Stimulated activated CD4-positive, alpha-beta T cell treated with anti-CD3 and anti-CD28 coated beads, Interleukin-4, amount 100 ng/mL, for 1 hour (primary cell): Measurements from ENCODE around the gene VWA5B1.

Experiments
- DNase-seq: peaks from one replicate; pipeline ENCODE4 v3.0.0-alpha.2; 2020

The VWA5B1 gene

DNA sequence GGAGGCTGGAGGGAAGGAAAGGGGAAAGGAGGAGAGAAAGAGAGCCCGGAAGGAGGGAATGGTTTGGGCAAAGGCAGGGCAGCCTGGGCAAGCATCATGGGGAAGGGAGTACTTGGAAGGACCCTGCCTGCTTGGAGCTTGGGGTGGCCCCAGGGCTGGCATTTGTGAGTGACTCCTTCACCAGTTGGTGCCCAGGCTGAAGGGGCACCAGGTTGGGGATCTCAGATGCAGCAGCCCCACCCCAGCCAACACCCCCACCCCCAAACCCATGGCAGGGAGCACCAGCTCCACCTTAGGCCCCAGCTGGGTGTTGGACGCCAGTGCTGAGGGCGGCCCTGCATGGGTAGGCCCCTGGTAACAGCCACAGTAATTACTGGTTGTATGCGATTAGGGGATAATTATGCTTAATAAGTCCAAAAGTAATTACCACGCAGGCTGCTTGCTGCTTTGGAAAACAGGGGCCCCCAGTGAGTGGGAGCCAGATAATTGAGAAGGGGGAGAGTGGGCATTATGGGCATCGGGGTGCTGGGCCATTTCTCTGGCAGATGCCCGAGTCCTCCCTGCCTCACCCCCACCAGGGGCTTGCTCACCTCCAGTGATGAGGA lies 78.3 kb downstream of the VWA5B1 start:
- no peak for DNase-seq

DNA sequence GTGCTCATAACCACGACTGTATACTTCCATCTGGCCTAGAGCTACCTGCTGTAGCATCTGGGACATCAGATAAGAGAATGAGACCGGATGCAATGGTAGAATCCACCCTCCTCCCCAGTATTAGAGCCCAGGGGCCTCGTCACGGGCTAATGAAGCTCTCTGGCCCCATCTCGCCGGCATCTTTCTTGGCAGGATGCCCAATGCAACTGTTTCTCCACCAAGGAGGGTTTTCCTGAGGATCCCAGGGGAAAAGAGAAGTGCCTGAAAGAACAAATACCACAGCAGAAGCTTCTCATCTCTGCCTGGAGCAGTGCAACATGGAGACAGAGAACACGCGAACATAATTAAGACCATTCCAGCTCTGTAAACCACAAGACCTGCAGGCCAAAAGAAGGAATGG lies 80.0 kb downstream of the VWA5B1 start:
- DNase-seq: no peak

DNA sequence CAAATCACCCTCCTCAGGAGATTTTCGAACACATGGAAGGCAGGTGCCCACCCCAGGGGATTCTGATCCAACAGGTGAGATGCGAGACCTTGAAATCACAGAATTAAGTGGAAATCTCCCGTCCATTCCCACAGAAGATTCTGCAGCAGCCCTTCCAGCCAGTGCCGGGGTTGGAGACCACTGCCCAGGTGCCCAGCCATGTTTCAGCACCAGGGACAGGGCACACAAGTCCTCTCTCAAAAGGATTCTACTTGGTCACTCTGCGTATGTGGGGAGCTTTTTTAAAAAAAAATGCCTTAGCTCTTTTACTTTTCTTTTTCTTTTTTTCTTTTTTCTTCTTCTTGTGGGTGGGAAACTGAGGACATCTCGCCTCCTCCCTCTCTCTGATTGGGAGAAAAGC lies 80.7 kb downstream of the VWA5B1 start:
- no peak for DNase-seq

DNA sequence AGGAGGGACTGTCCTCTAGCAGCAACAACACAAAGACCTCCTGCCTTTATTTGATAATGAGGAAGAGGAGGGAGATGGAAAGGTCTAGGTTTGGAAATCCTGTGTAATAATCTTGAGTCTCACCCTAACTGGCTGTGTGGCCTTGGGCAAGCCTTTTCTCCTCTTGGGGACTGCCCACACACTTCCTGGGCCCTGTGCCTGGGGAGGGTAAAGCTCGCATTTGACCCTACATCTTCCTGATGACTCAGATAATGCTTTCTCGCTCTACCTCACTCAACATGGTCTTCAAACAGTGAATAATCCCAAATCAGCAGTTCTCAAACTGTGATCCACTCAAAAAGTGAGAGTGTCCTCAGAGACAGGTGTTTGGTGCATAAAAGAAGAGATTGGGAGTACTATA lies 81.2 kb downstream of the VWA5B1 start:
- no peak for DNase-seq

DNA sequence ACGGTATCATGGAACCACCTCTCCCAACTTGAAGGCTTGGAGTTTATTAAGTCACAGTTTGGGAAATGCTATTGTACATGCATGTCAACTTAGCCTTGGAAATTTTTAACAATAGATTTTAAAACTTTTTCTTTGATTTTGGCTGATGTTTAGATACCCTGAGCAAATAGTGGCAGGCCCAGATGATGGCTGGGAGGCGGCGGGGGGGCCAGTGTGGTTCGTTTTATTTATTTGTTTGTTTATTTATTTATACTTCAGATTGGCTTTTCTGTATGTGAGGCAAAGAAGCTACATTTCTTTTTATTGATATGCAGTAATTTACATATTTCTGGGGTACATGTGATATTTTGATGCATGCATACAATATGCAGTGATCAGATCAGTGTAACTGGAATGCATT lies 82.0 kb downstream of the VWA5B1 start:
- no peak for DNase-seq

DNA sequence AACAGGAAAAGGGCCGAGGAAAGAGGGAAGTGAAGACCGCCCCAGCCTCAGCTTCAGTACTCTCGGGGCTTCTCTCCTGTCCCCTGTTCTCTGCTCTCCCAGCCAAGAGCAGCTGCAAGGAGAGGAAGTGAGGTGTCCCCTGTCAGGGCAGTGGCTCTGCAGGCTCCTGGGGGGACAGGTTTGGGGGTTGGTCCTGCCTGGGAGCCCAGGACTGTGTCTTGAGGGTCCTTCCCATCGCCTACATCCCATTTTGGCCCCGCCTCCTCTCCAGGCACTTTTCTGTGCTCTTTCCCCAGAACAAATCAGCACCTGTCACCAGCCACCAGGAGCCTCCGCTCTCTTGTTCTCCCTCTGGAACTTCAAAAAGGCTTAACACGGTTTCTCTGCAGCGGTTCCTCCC lies 82.6 kb downstream of the VWA5B1 start:
- DNase-seq: no peak

DNA sequence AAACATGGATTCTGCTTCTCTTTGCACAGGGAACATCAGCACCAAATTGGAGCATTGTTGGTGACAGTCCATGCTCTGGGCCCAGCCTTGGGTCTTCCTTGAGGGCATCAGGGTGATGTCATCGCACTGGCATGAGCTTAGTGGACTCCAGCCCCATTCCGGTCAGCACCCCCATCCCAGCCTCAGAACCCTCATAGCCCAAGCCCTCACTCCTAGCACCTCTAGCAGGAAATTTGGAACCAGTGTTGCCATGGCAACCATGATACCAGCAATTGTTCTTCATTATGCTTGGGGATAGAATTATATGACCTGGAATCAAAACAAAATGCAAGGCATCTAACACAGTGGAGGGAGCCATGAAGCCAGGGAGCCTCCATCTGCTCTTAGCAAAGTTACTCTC lies 83.1 kb downstream of the VWA5B1 start:
- no peak for DNase-seq

DNA sequence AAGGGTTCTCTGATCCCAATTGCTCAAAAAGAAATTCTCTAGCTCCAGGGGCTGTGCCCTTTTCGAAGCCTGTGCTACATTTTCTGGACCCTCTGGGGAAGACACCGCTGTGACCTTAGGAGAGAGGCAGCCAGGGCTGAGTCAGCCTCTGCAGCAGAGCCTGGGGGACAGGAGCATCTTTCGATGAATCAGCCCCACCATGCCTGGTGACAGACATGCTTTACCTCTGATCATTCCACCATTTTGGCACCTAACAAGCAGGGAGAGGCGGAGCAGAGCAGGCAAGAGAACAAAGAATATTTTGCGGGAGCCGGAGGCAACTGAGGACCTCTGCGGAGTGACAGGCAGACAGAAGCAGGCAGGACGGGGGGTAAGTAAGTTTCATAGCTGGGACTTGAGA lies 84.9 kb downstream of the VWA5B1 start:
- no peak for DNase-seq

DNA sequence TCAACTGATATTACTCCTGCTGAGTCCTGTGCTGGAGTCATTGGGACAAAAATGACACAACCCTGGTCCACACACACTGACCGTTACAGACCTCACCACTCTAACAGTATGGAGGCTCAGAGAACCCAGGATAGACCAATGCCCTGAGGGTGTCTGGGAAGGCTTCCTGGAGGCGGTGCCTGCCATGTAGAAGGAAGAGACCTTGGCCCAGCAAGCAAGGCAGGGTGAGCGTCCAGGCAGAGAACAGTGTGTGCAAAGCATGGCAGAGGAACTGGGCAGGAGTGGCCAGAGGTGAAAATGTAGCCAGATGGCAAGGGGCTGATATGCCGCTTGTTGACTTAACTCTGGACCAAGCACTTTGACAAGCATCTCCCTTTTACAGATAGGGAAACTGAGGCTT lies 85.5 kb downstream of the VWA5B1 start:
- no peak for DNase-seq

DNA sequence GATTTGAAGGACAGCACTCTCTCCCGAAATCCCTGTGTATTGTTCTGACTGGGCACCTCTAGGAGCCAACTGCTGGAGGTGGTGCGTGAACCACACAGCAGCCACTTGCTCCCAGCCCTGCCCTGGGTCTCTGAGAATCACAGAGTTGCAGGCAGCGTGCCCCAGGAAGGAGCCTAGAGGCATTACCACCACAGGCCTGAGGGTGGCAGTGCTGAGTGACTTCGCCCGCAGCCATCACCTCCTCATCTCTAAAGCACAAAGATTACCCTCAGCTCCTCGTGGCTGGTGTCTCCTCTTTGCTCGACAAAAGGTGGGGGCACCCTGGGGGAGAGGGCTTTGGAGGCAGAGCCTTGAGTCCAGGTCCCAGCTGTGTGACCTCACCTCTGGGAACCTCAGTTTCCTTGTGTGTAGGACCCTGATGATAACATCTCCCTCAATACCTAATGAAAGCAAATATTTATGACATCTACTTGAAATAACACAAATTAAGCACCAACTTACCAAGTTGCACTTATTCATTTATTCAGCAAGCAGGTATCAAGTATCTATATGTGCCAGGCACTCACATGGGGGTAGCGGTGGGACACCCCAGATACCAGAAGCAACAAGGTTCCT lies 86.3 kb downstream of the VWA5B1 start:
- peak; percentile 68 for DNase-seq

DNA sequence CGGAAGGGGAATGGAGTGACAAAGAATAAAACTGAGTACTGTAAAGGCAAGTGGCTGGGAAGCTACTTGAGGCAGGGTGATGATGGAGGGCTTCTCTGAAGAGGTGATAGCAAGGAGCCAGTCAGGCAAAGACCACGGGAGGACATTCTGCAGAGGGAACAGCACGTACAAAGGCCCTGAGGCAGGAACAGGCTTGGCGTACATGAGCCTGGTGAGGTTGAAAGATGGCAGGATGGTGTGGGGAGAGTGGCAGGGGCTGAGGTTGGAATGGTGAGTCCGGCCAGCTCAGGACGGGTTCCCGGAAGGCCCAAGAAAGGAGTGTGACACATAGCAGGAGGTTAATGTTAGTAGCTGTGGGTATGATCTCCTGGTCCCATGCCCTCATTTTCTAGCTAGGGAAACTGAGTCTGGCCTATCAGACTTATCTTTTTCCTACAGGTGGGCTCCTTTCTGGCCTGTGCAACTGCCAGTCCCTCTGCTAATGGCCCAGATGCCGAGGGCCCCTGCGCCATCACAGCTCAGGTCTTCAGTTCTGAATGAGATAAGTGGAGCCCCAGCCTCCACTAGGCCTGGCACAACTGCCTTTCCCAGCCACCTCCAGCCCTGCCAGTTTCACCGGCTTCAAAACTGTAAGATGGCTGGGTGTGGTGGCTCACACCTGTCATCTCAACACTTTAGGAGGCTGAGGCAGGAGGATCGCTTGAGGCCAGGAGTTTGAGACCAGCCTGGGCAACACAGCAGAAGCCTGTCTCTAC lies 87.0 kb downstream of the VWA5B1 start:
- DNase-seq: no peak

DNA sequence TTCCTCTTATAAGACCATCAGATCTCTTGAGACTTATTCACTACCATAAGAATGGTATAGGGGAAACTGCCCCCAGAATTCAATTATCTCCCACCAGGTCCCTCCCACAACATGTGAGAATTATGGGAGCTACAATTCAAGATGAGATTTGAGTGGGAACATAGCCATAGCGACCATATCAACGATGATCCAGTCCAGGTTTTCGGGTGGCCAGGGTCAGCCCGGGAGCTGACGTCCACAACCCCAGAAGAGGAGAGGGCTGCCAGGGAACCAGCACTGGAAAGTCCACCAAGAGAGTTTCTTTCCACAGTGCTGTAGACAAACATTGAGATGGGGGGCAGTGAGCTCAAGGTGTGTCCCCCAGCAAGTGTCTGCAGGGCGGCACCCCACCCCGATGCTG lies 88.4 kb downstream of the VWA5B1 start:
- DNase-seq: no peak

DNA sequence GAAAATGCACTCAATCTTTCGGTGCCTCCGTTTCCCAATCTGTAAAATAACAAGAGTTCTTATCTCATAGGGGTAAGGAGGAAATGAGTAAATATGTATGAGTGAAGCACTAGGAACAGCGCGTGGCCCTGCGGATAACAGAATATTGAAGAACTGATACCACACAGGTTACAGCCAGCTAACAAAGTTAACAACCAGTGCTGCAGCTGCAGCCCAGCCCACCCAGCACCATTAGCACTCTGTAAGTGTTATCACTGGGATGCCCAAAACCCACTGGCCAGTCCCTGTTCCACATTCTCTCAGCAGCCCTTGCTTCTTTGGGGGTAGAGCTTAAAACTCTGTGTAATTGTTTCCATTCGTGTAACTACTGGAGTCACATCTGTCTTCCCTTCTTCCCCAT lies 89.5 kb downstream of the VWA5B1 start:
- DNase-seq: no peak

DNA sequence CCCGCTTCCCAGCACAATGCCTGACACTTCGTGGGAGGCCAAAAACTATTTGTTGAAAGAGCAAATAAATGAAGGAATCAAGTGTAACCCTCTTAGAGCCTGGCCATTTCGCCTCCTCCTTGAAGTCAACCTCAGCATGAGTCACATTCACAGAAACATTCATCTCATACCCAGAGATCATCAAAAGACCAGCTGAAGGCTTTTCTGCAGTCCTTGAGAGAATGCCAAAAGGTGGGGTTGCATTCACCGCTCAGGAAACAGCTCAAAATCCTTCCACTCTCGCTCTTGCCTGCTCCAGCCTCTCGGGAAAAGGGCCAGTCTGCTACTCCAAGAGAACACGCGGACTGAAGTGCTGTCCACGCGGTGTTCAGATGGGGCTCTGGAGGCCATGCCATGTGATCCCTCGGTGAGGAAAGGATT lies 90.0 kb downstream of the VWA5B1 start:
- DNase-seq: no peak

DNA sequence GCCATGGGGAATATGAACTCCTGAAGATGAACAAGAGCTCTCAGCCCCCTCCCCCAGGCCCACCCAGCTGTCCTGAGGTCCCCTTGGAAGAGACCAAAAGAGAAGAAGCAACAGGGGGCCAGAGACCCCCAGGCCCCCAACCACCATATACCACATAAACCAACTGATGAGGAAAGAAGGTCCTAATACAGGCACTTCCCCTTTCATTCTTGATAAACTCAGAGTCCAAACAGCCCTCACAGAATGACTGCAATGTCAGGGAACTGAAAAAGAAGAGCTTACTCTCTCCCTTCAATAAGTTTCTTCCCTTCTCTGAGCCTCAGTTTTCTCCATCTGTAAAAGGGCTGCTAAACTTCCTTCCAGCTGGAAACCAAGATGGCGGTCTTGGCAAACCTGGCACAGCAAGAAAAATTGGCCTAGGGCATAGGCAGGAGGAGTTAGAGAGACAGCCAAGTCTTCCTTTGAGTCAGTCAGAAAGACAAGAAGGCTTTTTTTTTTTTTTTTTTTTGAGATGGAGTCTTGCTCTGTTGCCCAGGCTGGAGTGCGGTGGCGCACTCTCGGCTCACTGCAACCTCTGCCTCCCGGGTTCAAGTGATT lies 90.5 kb downstream of the VWA5B1 start:
- DNase-seq: no peak

DNA sequence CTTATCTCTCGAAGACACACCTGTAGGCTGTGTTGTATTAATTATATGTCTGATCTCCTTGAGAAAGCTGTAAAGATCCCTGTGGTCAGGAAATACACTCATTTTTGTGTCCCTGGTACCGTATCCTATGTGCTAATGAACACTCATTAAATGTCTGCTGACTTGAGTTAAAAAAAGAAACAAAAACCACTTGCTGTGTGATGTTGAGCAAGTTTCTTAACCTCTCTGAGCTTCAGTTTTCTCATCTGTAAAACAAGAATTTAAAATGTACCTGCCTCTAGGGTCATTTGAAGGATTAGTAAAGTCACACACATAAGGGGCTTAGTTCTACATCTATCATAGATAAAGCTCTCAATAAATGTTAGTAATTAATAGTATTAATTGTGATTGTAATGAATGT lies 91.3 kb downstream of the VWA5B1 start:
- no peak for DNase-seq

DNA sequence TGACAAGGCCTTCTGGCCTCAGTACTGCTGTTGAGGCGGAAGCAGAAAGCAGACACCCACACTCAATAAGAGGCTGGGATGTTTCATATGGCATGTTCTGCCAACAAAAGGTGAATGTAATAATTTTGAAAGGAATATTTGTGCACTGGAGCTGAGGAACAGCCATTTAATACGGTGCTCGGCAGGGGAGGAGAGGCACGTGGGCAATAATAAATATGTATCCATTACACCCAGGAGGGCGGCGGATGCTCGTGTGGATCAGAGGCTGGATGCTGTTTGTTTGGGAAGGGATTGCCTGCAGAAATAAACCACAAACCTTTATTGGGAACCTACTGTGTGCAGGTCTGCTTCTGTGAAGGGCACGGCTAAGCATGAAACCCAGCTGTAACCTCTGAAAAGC lies 92.0 kb downstream of the VWA5B1 start:
- no peak for DNase-seq

DNA sequence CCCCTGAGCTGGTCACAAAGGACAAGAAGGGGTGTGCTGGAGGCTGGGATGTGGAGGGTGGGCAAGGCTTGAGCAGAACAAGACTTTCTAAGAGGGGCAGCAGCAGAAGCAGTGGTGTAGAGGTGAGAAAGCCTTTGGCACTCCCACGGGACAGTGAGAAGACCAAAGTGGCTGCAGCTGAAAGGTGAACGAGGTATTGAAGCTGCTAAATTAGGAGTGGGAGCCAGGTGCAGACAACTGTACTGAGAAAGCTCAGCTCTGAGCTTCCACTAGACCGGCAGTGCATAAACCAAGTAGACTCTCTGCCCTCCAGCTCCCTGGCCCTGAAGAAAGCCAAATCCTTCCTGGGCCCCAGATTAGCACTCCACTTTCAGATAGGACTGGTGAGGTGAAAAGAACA lies 93.0 kb downstream of the VWA5B1 start:
- DNase-seq: no peak

DNA sequence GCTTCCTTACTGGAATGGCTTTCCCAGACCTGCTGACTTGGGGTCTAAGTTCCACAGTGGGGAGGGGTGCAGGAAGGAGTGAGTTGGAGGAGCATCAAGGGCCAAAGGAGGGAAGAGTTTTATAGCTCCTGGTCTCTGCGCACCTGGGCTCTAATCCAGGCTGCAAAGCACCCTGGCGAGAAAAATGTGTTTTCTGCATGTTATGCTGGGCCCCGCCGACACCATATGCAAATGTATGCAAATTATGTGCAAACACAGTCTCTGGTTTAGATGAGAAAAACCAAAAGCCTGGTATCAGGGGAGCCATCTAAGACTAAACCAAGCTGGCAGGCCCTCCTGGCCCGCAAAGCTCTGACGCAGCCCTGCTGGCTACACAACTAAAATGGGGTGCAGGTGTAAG lies 95.0 kb downstream of the VWA5B1 start:
- no peak for DNase-seq

DNA sequence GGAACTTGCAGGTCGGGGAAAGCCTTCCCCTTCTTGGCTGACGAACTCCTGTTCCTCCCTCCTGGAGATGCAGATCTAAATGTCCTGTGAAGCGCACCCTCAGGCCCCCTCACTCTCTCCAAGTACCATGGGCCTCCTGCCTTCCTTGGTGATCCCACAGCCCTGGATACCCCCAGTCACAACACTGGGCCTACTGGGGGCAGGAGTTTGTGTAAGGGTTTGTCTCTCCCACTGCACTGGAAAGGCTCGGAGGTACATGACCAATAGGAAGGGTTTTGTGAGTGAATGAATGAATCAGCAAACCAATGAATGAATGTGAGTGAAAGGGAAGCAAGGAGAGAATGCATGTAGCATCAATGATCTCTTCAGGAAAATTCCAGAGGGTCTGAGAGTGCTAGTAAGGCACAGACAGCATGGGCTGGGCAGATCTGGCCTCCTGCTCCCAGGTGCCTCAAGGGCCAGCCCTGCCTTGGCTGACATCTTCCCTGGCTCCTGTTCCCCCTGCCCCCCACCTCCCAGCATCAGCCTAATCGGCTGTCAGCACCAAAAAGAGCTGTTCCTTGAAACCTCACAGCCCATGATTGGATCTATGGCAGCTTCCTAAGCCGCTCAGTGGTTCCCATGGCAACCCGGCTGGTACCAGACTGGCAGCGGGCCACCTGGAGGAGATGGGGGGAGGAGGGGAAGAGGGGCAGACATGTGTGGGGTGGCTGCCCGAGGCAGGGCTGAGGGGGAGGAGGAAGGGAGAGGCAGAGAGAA lies 95.8 kb downstream of the VWA5B1 start:
- DNase-seq: no peak

DNA sequence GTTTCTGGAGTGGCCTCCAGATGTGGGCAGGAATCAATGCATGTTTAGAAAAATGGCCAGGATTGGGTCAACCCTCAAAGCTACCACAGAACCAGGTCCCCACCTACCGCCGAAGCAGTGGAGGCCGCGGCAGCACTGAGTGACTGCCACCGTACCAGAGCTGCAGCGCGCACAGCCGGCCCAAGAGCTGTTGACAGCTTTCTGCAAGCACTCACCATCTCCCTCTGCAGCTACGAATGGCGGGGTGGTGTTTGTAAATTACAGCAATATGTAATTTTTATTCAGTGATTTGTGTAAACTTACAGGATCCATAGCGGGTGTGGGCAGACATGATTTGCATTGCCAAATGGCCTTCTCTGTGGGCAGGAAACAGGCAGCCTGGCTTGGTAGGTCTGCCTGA lies 98.9 kb downstream of the VWA5B1 start:
- no peak for DNase-seq

DNA sequence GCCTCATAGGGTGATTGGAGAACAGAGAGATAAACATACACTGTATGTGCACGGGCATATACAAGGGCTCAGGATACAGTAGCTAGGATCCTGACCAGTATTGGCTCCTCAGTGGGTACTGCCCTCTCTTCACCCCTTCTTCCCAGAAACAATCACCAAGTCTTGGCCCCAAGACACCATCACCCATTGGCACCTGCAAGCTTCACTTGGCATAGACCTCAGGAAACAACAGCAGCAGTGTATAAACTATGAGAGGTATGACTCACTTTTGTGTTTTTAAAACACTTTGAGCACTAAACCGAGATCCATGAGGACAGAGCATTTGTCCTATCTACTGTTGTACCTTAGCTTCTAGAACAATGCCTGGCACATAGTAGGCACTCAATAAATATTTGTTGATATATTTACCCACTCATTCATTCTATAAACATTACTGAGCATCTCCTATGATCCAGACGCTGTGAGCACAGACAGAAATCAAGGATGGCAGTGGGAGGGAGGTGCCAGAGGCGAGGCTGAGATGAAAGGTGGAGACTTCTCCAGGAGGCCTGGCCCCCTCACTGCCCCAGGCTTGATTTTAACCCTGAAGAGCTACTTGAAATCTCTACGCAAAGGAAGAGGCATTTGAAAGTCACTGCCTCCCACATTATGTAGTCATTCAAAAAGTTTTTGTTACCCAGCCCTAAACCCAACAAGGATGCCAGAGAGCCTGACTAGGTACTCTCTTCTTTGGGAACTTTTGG lies 100.1 kb downstream of the VWA5B1 start:
- DNase-seq: no peak

DNA sequence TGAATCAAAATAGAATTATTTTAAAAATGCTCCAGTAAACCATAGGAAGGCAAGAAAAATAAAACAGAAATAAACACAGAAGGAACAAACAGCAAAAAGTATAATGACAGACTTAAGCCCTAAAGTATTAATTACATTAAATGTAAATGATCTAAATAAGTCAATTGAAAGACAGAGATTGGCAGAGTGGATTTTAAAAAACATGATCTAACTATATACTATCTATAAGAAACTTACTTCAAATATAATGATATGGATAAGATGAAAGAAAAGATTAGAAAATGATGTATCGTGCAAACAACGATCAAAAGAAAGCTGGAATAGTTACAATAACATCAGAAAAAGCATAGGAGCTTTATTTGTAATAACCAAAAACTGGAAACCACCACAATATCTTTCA lies 104.6 kb downstream of the VWA5B1 start:
- no peak for DNase-seq
